GM12864 (cell line): ENCODE data around the gene SDR42E2.

ENCODE experiments used
- DNase-seq: peaks from one replicate; pipeline ENCODE4 v3.0.0-alpha.2; 2011; ENCODE audit warnings: low read depth
- H3K4me3 ChIP-seq: 2 replicates; pipeline ENCODE4 v1.5.1; 2011; ENCODE audit warnings: mild to moderate bottlenecking, low read depth, low read length, control low read depth
- TF ChIP-seq, protein P1 (sequence below): IDR thresholded peaks from 2 replicates; pipeline ENCODE4 v1.5.1; 2011; ENCODE audit warnings: low read depth, mild to moderate bottlenecking, moderate library complexity, low read length, control low read depth, inconsistent platforms; ENCODE audit errors: missing control alignments

Gene SDR42E2

DNA sequence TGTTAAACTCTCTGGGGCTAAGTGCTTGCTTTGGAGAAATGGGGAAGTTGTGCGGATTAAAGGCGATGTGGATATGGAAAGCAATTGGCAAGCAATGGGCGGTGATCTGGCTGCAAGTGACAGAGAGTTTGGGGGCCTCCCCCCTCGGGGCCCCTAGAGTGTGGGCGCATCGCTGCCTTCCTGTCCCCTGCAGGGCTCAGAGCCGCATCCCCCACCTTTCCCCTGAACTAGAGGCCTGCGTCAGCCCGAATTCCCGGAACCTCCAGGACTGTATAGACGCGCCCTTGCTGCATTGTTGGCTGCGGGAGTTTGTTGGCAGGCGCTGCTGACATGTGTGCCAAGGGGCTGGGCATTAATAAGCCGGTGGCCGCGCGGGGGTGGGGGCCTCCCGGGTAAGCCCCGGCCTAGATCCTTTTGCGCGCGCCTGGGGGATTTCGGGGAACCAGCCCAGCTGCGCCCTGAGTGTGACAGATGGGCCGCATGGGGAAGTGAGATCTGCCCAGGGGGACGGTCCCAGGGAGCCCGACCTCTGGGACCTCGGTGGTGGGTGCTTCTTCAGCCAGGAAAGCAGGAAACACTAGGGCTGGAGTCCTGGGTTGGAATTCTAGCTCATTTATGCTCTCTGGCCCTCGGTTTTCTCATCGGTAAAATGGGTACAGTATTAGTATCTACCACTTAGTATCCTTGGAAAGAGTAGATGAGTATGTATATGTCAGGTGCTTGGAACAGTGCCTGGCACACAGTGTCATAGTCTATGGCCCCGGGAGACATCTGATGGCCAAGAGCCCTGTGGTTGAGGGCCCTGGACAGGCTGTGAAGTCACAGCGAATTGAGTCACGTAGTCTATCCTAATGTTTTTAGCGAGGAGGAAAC lies 44.8 kb downstream of the SDR42E2 start:
- TF ChIP-seq, protein P1, sequence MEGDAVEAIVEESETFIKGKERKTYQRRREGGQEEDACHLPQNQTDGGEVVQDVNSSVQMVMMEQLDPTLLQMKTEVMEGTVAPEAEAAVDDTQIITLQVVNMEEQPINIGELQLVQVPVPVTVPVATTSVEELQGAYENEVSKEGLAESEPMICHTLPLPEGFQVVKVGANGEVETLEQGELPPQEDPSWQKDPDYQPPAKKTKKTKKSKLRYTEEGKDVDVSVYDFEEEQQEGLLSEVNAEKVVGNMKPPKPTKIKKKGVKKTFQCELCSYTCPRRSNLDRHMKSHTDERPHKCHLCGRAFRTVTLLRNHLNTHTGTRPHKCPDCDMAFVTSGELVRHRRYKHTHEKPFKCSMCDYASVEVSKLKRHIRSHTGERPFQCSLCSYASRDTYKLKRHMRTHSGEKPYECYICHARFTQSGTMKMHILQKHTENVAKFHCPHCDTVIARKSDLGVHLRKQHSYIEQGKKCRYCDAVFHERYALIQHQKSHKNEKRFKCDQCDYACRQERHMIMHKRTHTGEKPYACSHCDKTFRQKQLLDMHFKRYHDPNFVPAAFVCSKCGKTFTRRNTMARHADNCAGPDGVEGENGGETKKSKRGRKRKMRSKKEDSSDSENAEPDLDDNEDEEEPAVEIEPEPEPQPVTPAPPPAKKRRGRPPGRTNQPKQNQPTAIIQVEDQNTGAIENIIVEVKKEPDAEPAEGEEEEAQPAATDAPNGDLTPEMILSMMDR: no peak
- DNase-seq: no peak
- peak overlapping the region; percentile 86 for H3K4me3 ChIP-seq

DNA sequence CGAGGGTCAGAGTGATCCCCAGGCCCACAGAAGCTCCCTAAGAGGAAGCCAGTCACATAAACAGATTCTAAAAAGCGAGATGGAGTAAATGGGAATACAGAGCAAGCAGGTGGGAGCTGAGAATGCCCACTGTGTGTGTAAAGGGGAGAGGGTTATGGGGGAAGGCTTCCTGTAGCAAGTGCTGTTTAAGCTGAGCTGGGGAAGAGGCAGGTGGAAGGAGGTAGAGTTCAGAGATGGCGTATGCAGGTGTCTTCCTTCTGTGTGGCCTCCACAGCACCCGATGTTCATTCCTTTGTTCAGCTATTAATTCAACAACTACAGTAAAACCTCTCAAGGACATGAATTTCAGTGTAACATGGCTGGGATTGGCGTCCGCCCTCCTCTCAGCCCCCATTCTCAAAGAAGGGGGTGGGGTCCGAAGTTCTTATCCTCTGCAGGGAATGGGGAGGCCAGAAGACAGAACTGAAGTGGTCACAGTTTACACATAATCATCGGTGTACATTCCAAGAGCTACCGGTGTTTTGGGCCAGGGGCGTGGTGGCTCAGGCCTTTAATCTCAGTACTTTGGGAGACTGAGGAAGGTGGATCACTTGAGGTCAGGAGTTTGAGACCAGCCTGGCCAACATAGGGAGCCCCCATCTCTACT lies 45.5 kb downstream of the SDR42E2 start:
- peak overlapping the region; percentile 86 for H3K4me3 ChIP-seq
- DNase-seq: no peak

DNA sequence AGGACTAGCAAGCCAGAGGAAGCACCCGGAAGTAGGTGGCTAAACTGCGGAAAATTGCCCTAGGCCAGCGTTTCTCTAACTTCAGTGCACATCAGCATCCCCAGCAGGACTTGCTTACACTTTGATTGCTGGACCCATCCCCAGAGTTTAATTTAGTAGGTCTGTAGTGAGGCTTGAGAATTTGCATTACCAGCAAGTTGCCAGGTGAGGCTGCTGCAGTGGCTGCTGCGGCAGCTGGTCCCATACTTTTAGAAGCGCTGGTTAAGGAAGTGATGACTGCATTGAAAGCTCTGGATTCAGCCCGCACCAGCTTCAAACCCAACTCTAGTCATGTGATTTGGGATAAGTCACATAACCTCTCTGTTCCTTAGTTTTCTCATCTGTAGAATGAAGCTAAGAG lies 48.0 kb downstream of the SDR42E2 start:
- DNase-seq: no peak
- TF ChIP-seq, protein P1: no peak
- H3K4me3 ChIP-seq: no peak overlapping the region

More for the DNA sequence above, 45.5 kb downstream of the SDR42E2 start:
- TF ChIP-seq, protein P1: no peak

DNA sequence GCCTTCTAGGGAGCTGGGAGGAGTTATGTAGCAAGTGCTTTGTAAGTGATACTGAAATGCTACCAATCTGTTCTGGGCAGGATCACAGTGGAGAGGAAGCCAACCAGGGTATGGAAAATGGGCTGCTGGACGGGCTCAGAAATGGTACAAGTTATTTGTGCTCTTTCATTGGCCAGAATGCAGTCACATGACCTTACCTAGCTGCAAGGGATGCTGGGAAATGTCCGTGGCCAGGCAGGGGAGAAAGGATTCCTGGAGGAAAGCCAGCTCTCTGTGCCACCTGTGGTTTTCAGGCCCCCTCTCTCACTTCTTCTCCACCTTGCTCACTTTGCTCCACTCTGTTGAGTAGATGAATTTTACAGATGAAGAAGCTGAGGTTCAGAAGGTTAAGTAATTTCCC lies 48.5 kb downstream of the SDR42E2 start:
- no peak for DNase-seq
- no peak overlapping the region for H3K4me3 ChIP-seq
- TF ChIP-seq, protein P1: no peak

DNA sequence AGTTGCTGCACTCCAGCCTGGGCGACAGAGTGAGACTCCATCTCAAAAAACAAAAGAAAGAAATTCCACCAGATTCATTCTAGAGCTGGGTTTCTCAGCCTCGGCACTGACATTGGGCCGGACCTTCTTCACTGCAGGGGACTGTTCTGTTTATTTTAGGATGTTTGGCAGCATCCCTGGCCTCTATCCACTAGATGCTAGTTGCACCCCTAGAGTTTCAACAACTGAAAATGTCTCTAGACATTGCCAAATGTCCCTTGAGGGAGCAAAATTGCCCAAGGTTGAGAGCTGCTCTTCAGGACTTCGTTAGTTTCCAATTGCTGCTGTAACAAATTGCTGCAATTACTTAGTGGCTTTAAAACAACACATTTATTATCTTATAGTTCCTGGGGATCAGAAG lies 50.9 kb downstream of the SDR42E2 start:
- H3K4me3 ChIP-seq: no peak overlapping the region
- TF ChIP-seq, protein P1: no peak
- no peak for DNase-seq

DNA sequence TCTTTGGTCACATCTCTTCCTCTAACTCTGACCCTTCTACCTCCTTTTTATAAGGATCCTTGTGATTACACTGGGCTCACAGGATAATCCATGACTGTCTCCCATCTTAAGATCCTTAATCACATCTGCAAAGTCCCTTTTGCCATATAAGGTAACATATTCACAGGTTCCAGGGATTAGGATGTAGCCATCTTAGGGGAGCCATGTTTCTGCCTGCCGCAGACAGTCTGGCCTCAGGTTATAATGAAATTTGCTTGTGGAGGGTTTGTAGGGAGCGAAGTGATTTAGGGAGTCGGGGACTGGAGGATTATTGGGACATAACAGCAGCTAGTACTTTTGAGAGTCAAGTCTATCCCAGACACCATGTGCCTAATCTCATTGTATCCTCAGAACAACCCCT lies 51.5 kb downstream of the SDR42E2 start:
- DNase-seq: no peak
- no peak overlapping the region for H3K4me3 ChIP-seq
- TF ChIP-seq, protein P1: no peak
